Measurements from ENCODE around the gene TTC7B. TPM values are rescaled to one million over a fixed set of nuclear protein-coding genes. Genes with fewer than 3 reads are reported as not detected.

The TTC7B gene
- total RNA-seq, 2 experiments from 2014 or later, result 1.2 to 1.3 TPM

DNA sequence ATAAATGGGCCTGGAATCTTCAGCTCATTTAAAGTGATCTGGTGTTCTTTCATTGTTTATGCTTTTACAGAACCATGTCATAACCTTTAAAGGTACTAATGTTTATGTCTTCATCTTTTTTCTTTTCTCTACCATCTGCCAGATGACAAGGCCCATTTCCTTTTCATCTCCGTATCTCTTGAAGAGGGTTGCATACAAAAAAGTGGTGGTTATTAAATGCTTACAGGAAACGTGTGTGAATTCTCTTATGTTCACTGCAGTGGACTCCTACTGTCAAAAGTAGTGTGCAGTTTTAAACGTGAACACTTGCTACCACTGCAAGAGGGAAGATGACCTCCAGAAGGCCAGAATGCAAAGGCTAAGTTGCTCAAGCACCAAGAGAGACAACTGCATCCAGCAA is 91.4 kb downstream of the TTC7B start:
- Histone ChIP-seq H3K27ac (ENCODE audit: low read depth in 1 of 2, low read length in 2 of 2) (no peak overlapping the region), H3K36me3 (ENCODE audit: insufficient read depth, low read length) (no peaks in the 10 kb centered on the region), H3K27me3 (ENCODE audit: control insufficient read depth in 1 of 2, insufficient read depth in 2 of 2, low read length in 2 of 2) (peaks cover 0 to 3% of the 10 kb centered on the region in 2 experiments), H3K9me3 (ENCODE audit: control insufficient read depth in 1 of 2, insufficient read depth in 1 of 2, low read length in 2 of 2) (no peaks in the 10 kb centered on the region), H3K4me3 (ENCODE audit: low read length) (no peak overlapping the region), H3K4me1 (ENCODE audit: insufficient read depth, low read length) (no peaks in the 10 kb centered on the region)
- Mint-ChIP-seq H3K4me3 (no peak overlapping the region), H3K27me3 (no peaks in the 10 kb centered on the region), H3K36me3 (ENCODE audit: low read depth) (no peaks in the 10 kb centered on the region), H3K4me1 (ENCODE audit: low read depth) (no peaks in the 10 kb centered on the region), H3K27ac (no peak overlapping the region), H3K9me3 (no peaks in the 10 kb centered on the region)
- ATAC-seq (ENCODE audit: poor library complexity), result no peak
- POLR2A ChIA-PET, result no interaction called here
- CTCF ChIA-PET, result no interaction called here
- DNase-seq, result no peak
- TF ChIP-seq, protein P1, sequence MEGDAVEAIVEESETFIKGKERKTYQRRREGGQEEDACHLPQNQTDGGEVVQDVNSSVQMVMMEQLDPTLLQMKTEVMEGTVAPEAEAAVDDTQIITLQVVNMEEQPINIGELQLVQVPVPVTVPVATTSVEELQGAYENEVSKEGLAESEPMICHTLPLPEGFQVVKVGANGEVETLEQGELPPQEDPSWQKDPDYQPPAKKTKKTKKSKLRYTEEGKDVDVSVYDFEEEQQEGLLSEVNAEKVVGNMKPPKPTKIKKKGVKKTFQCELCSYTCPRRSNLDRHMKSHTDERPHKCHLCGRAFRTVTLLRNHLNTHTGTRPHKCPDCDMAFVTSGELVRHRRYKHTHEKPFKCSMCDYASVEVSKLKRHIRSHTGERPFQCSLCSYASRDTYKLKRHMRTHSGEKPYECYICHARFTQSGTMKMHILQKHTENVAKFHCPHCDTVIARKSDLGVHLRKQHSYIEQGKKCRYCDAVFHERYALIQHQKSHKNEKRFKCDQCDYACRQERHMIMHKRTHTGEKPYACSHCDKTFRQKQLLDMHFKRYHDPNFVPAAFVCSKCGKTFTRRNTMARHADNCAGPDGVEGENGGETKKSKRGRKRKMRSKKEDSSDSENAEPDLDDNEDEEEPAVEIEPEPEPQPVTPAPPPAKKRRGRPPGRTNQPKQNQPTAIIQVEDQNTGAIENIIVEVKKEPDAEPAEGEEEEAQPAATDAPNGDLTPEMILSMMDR (IDR thresholded peaks at IDR 0.05), result no peak
- intact Hi-C loops (cut with DNase I, micrococcal nuclease), result no loop called here

DNA sequence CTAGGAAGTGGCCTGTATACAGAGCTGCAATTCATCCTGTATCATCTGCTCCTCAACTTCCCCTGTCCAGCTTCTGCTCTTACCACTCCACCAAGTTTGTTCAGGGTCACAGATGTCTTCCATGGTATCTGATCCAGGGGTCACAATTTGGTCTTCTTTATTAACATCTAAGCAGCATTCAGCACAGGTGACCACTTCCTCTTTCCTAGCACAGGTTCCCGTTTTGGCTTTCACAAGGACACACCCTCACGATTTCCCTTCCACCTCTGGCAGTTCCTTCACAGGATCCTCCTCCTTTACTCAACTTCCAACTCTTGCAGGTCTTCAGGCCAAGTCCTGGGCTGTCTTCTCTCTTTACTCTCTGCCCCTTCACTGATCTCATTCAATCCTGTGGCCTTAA is 93.6 kb downstream of the TTC7B start:
- DNase-seq (peak in 2 of 14 experiments; percentile 4 to 7), ATAC-seq (ENCODE audit: poor library complexity) (no peak)
- H3K9me3 ChIP-seq (ENCODE audit: control insufficient read depth in 1 of 2, insufficient read depth in 1 of 2, low read length in 2 of 2), result no peaks in the 10 kb centered on the region
- no peaks in the 10 kb centered on the region for H3K36me3 ChIP-seq (ENCODE audit: insufficient read depth, low read length)
- H3K4me3 ChIP-seq (ENCODE audit: low read length), result no peak overlapping the region
- no peak overlapping the region for H3K27ac ChIP-seq (ENCODE audit: low read depth in 1 of 2, low read length in 2 of 2)
- Mint-ChIP-seq H3K9me3 (no peaks in the 10 kb centered on the region), H3K36me3 (ENCODE audit: low read depth) (no peaks in the 10 kb centered on the region), H3K27me3 (no peaks in the 10 kb centered on the region), H3K4me1 (ENCODE audit: low read depth) (no peaks in the 10 kb centered on the region), H3K4me3 (no peak overlapping the region), H3K27ac (no peak overlapping the region)
- CTCF ChIA-PET, result no interaction called here
- H3K4me1 ChIP-seq (ENCODE audit: insufficient read depth, low read length), result no peaks in the 10 kb centered on the region
- TF ChIP-seq, protein P1 (IDR thresholded peaks at IDR 0.05), result no peak
- POLR2A ChIA-PET, result interaction anchor here (0.6 kb wide), 1 partner anchor 339 kb away, joined by 4 read pairs; no protein-coding TSS in a partner anchor
- peaks cover 0 to 3% of the 10 kb centered on the region in 2 experiments for H3K27me3 ChIP-seq (ENCODE audit: control insufficient read depth in 1 of 2, insufficient read depth in 2 of 2, low read length in 2 of 2)
- intact Hi-C loops (cut with DNase I, micrococcal nuclease), result no loop called here

DNA sequence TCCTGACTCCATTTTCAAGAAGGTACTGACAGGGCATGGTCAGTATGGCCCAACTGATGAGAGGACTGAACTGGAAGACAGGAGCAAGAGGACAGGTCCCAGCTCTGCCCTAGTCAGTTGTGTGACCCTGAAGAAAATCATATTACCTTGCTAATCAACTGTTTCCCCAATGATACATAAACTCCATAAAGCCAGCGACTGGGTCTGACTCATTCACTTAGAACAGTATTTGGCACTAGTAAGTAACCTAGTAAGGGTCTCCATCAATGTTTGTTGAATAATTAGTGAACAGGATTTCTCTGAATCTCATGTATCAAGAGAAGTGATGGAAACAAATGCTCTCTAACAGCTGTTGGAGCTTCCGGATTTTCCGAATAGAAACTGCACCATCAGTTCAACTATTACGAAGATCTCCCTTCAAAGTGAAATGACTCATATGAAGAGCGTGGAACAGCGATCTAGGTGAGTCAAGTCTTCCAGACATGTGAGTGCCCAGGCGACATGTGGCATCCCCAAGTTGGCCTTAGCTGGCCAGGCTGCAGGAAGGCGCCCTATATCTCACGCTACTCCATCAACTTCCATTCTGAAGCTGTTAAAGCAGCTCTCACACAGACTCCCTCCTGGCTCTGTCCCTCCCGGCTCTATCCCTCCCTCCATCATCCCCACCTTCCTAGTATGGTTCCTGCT is 94.5 kb downstream of the TTC7B start:
- H3K4me1 ChIP-seq (ENCODE audit: insufficient read depth, low read length), result no peaks in the 10 kb centered on the region
- CTCF ChIA-PET, result no interaction called here

More for the DNA sequence above, 94.5 kb downstream of the TTC7B start:
- intact Hi-C loops (cut with DNase I, micrococcal nuclease), result no loop called here
- DNase-seq (no peak), ATAC-seq (ENCODE audit: poor library complexity) (no peak)
- Mint-ChIP-seq H3K27me3 (no peaks in the 10 kb centered on the region), H3K9me3 (no peaks in the 10 kb centered on the region), H3K27ac (no peak overlapping the region), H3K36me3 (ENCODE audit: low read depth) (no peaks in the 10 kb centered on the region), H3K4me3 (no peak overlapping the region), H3K4me1 (ENCODE audit: low read depth) (no peaks in the 10 kb centered on the region)
- Histone ChIP-seq H3K36me3 (ENCODE audit: insufficient read depth, low read length) (no peaks in the 10 kb centered on the region), H3K27me3 (ENCODE audit: control insufficient read depth in 1 of 2, insufficient read depth in 2 of 2, low read length in 2 of 2) (peaks cover 0 to 3% of the 10 kb centered on the region in 2 experiments), H3K27ac (ENCODE audit: low read depth in 1 of 2, low read length in 2 of 2) (no peak overlapping the region), H3K4me3 (ENCODE audit: low read length) (no peak overlapping the region), H3K9me3 (ENCODE audit: control insufficient read depth in 1 of 2, insufficient read depth in 1 of 2, low read length in 2 of 2) (no peaks in the 10 kb centered on the region)
- TF ChIP-seq, protein P1 (IDR thresholded peaks at IDR 0.05), result no peak
- POLR2A ChIA-PET, result interaction anchor here (0.6 kb wide), 1 partner anchor 338 kb away, joined by 4 read pairs; no protein-coding TSS in a partner anchor

Measured in CD4-positive, alpha-beta T cell (primary cell).